Cardiac septum (tissue), 1 donor: ENCODE data around the gene SLC10A7. TPM values are rescaled to one million over a fixed set of nuclear protein-coding genes. Genes with fewer than 3 reads are reported as not detected.
A peak's percentile ranks its signal among the peaks of the same experiment; 100 is the strongest.

Experiments used
- DNase-seq: peaks from one replicate; pipeline ENCODE4 v3.0.0-alpha.2; 2020; ENCODE audit warnings: low spot score
- intact Hi-C: fragments of 100-400 bp; cut with DNase I; formaldehyde crosslinking; loops from one replicate; pipeline ENCODE4 v1.14.0; 2022
- long read RNA-seq: library from polyadenylated mRNA; unstranded; transcript quantifications from one replicate; pipeline ENCODE4 v2.0.0, GENCODE V29; 2021
- total RNA-seq: library from RNA; stranded (reverse); fragmentation: NEBNext Ultra II Directional; extraction: Animal tissue kit (Norgen Biotek cat#: 25700); gene quantifications from one replicate; pipeline ENCODE4 v1.2.1, GENCODE V29; 2021
- donor health status: DM: no; HTN: no; CAD: no.

The SLC10A7 gene, protein sequence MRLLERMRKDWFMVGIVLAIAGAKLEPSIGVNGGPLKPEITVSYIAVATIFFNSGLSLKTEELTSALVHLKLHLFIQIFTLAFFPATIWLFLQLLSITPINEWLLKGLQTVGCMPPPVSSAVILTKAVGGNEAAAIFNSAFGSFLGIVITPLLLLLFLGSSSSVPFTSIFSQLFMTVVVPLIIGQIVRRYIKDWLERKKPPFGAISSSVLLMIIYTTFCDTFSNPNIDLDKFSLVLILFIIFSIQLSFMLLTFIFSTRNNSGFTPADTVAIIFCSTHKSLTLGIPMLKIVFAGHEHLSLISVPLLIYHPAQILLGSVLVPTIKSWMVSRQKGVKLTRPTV
- total RNA-seq = 5.0 TPM
- long read RNA-seq, partial matches to known transcripts = 0 of 4 reads
- long read RNA-seq, other reads (novel, unspliced or antisense) = 3 of 4 reads

DNA sequence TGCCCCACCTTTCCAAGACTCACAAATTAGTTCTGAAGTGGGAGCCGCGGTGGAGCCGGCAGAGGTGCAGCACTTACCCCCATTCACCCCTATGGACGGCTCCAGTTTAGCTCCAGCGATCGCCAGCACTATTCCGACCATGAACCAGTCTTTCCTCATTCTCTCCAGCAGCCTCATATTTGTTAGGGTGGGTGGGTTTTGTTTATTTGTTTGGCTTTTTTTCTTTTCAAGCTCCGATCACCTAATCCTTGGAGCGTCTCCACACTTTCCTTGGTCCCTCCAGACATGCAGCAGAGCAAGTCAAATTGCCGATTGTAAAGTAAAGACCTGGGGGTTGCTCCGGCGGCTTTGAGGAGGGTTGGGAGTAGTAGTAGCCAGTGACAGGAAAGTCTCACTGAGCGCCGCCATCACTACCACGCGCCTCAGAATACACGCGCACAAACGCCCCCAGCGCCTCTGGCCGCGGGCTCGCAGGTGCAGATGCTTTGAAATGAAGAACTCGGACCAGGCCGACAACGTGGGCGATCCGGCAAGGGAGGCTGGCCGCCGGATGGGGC lies at the start of gene SLC10A7:
Gene SLC10A7 (minus strand): TSS at position 400 of the 557 bp plus-strand sequence. CDS start 223 bp downstream, at position 177.
- intact Hi-C loops = no loop called here
- peak; percentile 87 for DNase-seq

DNA sequence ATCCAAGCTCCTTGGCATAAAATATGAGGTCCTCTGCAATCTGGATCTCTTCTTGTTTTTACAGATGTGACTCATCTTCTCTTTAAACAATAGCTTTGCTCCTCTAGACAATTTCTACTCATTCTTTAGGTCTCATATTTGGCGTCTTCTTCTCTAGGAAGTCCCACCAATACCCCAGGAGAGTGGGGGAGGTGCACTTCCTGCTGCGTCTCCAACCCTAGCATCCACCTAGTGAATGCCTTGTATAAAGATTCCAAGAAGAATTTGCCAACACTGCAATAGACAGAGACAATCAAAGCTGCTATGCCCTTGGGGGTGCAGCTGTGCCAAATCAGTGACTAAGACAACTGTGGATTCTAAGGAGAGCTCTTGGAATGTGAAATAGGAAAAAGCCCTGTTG lies 45.7 kb upstream of the SLC10A7 start:
- intact Hi-C loops = no loop called here

DNA sequence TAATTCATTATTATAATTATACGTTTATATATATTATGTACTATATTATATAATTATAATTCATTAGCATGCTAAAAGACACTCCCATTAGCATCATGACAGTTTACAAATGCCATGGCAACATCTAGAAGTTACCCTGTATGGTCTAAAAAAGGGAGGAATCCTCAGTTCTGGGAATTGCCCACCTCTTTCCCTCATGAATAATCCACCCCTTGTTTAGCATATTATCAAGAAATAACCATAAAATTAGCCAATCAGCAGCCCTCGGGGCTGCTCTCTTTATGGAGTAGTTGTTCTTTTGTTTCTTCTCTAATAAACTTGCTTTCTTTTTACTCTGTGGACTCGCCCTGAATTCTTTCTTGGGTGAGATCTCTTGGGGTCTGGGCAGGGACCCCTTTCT lies 42.8 kb upstream of the SLC10A7 start:
- DNase-seq = no peak

More for the DNA sequence above, 45.7 kb upstream of the SLC10A7 start:
- DNase-seq = no peak

DNA sequence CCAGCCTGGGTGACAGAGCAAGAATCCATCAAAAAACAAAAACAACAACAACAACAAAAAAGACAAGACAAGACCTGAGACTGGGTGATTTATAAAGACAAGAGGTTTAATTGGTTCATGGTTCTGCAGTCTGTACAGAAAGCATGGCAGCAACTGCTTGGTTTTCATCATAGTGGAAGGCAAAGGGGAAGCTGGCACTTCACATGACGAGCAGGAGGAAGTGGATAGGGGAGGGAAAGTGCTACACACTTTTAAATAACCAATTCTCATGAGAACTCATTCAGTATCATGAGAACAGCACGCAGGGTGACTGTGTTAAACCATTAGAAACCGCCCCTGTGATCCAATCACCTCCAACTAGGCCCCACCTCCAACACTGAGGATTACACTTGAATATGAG lies 28.4 kb upstream of the SLC10A7 start:
- intact Hi-C loops = no loop called here
- DNase-seq = no peak

More for the DNA sequence above, 42.8 kb upstream of the SLC10A7 start:
- intact Hi-C loops = no loop called here

DNA sequence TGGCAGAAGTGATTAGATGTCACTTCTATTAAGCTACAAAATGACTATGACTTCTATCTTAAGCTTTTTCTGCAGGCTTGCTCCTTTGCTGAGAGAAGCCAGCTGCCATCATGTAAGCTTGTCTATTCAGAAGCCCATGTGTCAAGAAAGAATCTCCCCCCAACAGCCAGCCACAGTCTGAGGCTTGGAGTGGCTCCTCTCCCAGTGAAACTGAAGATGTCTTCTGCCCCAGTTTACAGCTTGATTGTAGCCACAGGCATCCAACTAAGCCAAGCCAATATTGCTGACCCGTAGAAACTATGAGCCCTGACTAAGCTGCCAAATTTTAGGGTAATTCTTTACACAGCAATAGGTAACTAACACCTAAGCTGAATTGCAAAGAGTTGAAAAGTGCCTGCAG lies 26.7 kb upstream of the SLC10A7 start:
- intact Hi-C loops = no loop called here
- no peak for DNase-seq

DNA sequence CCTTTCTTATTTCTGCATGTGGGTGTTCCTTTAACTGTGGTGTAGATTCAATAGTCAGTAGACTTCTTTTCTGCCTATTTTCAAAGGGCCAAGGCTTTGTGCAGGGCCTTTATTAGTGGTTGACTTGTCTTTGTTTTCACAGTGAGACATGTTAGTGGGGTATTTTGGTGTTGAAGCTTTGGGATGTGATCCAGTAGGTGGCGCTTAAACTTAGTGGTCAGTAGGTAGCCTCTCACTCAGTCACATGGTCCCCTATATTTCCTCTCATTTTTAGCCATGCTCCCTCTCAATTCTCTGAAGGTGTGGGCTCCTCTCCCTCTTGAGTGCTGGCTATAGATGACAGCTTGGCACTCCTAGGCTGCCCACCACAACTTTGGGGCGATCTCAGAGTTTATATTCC lies 23.4 kb upstream of the SLC10A7 start:
- no peak for DNase-seq
- intact Hi-C loops = no loop called here

DNA sequence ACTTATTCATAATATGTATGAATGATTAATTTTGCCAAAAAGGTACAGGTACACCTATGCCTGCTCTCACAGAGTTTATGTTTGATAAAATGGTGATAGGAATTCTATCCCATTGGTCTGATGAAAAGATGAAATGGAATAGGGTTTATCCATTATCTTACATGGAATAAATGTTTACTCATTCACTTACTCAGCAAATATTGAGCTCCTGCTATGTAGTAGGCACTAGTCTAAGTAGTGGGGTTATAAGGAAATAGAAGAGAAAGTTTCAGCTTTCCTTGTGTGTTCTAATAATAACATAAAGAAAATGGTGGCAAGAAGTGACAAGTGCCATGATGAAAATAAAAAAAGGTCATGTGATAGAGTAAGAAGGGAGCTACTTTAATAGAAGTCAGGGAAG lies 12.4 kb upstream of the SLC10A7 start:
- intact Hi-C loops = no loop called here
- DNase-seq = no peak

DNA sequence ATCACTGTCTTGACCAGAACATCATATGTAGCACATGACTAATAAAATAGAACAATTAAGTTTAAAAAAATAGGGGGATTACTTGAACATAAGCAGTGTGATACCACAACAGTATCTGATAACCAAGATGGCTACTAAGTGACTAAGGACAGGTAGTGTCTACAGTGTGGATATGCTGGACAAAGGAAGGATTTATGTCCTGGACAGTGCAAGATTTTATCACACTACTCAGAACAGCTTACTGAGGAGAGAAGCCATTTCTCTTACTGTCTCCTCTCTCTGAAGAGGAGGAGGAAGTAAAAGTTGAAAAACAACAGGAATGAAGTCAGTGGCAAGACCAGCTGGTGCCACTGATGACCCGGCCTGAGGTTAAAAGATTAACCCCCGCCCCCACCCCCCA lies 4.0 kb upstream of the SLC10A7 start:
- intact Hi-C loops = no loop called here

DNA sequence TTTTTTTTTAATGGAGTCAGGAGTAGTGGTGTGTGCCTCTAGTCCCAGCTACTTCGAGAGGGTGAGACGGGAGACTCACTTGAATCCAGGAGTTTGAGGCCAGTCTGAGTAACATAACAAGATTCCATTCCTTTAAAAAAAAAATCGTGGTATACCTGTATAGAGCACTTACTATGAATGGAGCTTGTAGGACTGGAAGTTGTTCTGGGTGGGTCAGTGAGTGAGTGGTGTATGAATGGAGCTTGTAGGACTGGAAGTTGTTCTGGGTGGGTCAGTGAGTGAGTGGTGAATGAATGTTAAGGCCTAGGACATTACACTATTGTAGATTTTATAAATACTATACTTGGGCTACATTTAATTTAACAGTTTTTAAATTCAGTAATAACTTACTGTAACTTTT lies 2.9 kb upstream of the SLC10A7 start:
- intact Hi-C loops = no loop called here
- DNase-seq = no peak

More for the DNA sequence above, 4.0 kb upstream of the SLC10A7 start:
- DNase-seq = no peak

DNA sequence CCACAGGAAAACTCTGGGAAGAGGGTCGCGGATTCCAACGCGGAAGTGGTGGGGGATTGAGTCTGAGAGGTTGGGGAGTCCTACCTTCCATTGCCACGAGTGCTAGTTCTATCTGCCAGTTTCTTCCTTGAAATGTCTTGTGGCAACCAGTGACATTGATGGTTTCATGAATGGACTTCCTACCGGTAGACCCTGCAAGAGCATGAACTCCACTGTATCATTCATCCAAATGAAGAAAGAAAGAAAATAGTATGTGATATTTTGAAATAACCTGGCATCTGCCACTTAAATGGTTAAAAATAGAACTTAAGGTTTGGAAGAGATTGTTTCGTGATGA lies 1.1 kb upstream of the SLC10A7 start:
- intact Hi-C loops = no loop called here
- no peak for DNase-seq

DNA sequence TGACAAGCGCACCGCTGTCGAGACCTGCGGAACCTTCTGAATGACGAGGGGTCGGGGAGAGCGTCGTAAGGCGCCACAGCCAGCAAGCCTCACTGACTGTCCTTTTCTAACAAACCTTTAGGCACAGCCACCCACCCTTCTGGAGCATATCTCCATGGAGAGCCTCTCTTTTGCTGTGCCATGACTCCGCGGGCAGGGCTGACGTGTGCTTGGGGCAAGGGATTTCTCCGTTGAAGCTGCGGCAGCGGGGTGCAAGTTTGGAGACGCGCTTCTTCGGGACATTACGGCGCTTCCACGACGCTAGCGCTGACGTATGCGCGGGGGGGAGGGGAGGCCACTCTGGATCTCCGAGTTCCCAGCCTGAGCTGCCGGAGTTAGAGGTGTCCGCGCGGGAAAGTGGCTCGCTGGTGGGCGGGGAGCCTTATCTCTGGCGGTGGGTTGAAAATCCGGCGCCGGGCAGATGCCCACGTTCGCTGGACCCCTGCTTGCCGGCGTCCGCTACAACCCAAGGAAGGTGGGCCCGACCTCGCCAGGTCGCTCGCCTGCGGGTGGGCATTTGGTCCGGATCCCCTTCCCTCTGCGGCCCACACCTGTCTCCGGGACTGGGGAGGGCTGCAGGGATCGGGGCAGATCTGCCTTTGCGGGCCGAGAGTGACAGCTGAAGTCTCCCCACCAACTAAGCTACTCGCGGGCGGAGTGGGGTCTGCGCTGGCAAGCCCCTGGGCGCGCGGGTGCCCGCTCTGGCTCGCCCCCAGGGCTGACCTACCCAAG lies 543 bp upstream of the SLC10A7 start:
- peak; percentile 93 for DNase-seq
- intact Hi-C loops = no loop called here

DNA sequence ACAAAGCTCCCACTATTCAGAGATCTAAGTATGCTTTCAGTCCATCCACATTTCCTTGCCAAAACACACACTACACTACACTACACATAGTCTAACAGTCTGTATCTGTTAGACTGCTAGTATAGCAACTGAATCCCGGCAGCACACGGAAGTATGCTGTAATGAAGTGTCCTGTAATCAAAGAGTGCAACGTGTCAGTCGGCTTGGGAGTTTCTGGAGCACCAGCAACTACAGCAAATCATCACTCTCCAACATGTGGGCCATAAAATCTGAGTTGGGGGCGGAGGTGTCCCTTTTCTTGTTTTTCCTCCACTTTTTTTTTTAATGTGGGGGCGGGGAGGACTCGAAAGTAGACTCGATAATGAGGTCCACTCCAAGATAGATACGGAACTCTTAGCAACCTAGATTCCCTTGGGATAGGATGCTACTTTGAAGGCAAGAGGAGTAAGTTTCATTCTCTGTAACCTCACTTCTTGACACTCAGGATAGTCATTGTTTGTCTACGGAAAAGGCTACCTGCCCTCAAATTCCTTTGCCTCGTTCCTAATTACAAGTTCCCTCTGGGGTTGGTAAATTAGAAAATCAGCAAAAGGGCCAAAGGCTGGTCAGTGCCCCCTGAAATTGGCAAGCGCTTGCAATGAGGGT lies 722 bp downstream of the SLC10A7 start:
- intact Hi-C loops = no loop called here
- no peak for DNase-seq

DNA sequence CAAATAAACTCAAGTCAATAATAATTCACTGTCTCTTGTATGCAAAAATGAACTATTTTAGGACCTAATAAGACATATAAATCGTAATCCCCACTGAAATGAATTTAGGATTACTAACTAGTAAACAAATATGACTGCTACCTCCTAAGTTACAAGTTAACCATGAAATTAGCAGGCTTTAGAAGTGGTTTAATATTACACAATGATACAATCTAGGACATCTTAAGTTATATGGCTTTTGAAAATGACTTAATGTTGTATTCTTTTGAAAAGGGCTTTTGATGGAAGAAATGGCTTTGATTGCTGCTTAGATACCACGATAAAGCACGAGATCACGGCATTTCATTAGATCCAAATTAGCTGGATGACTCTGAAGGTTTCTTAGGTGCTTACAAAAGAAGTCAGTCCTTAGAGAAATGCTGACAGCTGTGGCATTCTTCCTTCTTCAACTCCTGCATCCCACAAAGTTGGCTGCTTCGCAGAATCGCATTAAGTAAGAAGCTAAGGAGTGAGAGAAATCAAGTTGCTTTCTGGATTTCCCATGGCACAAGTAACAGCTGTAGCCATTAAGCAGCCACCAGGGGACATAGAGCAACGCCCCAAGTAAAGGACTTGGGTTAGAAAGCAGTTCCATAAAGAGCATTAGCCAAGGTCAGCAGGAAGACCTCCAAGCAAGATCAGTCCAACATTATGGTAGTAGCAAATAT lies 6.9 kb downstream of the SLC10A7 start:
- DNase-seq = no peak

DNA sequence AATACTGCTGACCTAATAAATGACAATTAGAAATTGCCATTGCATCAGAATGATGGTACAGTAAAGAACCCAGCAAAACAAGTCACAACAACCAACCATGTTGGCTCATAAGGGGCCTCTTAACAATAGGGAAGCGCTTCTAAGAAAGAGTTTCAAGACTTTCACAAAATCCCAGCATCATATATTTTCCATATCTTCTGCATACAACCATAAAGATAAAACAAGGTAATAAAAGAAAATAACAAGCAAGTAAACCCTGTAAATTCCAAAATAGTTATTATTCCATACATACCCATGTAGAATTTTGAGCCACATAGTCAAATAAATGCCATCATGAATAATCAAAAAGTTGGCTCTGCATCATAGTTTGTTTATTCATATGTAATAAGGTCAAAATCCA lies 8.2 kb downstream of the SLC10A7 start:
- intact Hi-C loops = no loop called here
- no peak for DNase-seq

More for the DNA sequence above, 6.9 kb downstream of the SLC10A7 start:
- intact Hi-C loops = no loop called here

DNA sequence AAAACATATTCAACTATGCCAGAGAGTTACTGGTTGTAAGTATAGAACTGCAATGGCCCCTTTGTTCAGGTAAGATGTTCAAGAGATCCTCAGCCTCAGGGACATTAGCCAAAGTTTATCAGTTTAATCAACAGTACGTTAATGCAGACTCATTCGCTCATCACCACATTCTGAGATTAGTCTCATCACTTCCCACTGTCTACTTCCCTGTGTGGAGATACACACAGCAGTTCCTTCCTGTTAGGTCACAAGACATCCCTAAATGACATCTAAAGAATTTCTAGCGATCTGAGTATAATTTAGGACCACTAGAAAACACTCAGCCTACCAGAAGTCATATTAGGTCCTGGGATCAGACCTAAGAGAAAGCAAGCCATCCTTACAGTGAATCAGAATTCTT lies 10.4 kb downstream of the SLC10A7 start:
- no peak for DNase-seq
- intact Hi-C loops = no loop called here

DNA sequence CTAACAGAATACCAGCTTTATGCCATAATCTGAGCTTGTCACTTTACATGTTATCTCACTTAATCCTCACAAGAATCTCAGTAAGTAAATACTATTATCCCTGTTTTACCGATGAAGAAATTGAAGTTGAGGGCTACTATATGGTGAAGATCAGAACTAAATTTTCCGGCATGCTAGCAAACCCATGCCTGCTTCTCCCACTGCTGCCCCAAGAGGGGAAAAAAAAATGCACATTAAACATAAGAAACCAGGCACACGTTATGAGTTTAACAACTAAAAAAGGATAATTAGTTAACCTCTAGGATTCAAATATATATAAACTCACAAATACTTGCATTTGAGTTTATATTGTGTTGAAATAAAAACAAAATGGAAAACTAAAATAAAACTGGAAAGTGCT lies 10.8 kb downstream of the SLC10A7 start:
- DNase-seq = no peak
- intact Hi-C loops = no loop called here

DNA sequence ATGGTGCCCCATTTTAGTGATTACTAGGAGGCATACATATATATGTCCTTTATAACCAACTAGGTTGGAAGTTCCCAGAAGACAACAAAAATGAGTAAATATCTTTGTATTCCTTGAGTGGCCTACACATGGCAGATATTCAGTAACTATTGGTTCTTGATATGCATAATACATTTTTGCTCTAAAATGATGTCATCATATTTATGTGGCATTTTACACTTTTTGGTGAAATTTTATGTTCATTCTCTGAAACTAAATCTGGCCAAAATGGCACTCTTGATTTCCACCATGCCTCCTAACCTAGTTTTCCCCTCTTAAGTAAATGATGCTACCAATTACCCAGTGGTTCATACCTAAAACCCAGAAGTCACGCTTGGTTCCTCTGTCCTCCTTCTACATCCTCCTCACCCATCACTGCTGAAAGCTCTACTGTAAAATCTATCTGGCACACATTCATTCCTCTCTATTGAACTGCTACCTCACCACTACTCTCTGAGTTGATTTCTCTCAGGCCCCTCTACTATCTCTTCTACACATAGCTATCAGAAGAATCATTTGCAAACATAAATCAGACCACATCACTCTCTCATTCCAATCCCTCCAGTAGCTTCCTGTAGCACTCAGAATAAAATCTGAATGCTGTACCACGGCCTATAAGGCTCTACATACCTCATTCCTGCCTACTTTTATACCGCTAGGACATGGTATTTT lies 13.4 kb downstream of the SLC10A7 start:
- no peak for DNase-seq
- intact Hi-C loops = no loop called here

DNA sequence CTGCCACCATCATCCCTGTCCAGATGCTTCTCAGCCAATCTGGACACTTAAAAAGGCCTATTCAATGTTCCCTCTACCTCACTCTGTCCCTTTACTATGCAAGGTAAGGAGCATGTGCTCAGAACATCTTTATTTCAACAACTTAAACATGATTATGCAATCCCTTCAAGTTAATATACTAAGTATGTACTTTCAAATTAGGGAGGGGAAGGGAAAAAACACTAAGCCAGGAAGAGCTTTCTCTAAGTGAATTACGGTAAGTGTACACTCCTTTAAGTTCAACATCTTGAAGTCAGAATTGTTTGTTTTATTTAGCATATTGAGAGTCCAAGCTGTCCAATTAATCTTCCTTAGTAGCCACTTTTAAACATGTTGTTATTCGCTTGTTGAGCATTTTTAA lies 14.1 kb downstream of the SLC10A7 start:
- intact Hi-C loops = no loop called here

DNA sequence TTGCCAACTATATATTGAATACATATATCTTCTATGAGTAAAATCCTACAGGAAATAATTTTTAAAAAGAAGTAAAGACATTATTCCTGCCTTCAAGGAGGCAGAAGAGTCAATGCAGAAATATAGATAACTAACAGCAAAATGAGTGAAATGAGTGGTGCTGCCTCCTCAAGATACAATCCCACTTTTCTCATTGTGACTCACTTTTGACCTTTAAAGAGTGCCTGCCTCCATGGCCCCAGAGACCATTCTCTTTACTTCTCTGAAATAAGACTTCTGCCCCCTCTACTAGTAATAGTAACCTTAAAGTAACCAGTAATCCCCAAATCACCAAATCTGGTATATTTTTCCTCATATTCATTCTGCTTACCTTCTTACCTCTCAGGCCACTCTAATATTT lies 15.5 kb downstream of the SLC10A7 start:
- no peak for DNase-seq
- intact Hi-C loops = no loop called here

More for the DNA sequence above, 14.1 kb downstream of the SLC10A7 start:
- no peak for DNase-seq
